GM12801 (cell line): ENCODE measurements around the gene TMEM154.

Experiments
- TF ChIP-seq, protein P1 (sequence below): IDR thresholded peaks from one replicate; pipeline ENCODE4 v1.5.1; 2011; ENCODE audit warnings: control low read depth; ENCODE audit not compliant: insufficient read length; ENCODE audit errors: extremely low read depth

Gene TMEM154

GRCh38 chr4:152663203-152664066, 16.4 kb downstream of the TMEM154 start:
- TF ChIP-seq, protein P1, sequence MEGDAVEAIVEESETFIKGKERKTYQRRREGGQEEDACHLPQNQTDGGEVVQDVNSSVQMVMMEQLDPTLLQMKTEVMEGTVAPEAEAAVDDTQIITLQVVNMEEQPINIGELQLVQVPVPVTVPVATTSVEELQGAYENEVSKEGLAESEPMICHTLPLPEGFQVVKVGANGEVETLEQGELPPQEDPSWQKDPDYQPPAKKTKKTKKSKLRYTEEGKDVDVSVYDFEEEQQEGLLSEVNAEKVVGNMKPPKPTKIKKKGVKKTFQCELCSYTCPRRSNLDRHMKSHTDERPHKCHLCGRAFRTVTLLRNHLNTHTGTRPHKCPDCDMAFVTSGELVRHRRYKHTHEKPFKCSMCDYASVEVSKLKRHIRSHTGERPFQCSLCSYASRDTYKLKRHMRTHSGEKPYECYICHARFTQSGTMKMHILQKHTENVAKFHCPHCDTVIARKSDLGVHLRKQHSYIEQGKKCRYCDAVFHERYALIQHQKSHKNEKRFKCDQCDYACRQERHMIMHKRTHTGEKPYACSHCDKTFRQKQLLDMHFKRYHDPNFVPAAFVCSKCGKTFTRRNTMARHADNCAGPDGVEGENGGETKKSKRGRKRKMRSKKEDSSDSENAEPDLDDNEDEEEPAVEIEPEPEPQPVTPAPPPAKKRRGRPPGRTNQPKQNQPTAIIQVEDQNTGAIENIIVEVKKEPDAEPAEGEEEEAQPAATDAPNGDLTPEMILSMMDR: no peak

- TF ChIP-seq, protein P1: no peak
These were observed 18.1 kb downstream of the TMEM154 start for GRCh38 chr4:152661649-152662048.

GRCh38 chr4:152660526-152660925, 19.3 kb downstream of the TMEM154 start:
- TF ChIP-seq, protein P1: no peak

GRCh38 chr4:152659806-152660205, 20.0 kb downstream of the TMEM154 start:
- TF ChIP-seq, protein P1: no peak

DNA sequence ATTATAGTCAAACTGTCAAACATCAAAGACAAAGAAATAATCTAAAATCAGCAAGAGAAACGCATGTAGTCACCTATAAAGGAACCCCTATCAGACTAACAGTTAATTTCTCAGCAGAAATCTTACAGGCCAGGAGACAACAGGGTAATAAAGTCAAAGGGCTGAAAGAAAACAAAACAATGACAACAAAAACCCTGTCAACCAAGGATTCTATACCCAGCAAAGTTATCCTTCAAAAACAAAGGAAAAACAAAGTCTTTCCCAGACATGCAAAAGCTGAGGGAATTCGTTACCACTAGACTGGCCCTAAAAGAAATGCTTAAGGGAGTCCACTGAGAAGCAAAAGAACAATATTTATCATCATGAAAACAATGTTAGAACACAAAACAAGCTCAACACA, 22.1 kb downstream of the TMEM154 start:
- TF ChIP-seq, protein P1: no peak

- TF ChIP-seq, protein P1: no peak
These were observed 24.3 kb downstream of the TMEM154 start for GRCh38 chr4:152655272-152656129.

GRCh38 chr4:152652102-152652501, 27.7 kb downstream of the TMEM154 start:
- TF ChIP-seq, protein P1: no peak
